HEK293 (cell line): ENCODE data around the gene MCU.

Experiments
- MYNN ChIP-seq: fragments of 450-650 bp; formaldehyde crosslinking; IDR thresholded peaks from 2 replicates; pipeline ENCODE4 v1.5.1; 2016; ENCODE audit warnings: missing biosample characterization, missing genetic modification characterization, borderline replicate concordance
- SP2 ChIP-seq: fragments of 450-650 bp; formaldehyde crosslinking; IDR thresholded peaks from 2 replicates; pipeline ENCODE4 v1.5.1; 2016; ENCODE audit warnings: missing biosample characterization, missing genetic modification characterization
- WT1 ChIP-seq: fragments of 450-650 bp; formaldehyde crosslinking; IDR thresholded peaks from 2 replicates; pipeline ENCODE4 v1.5.1; 2016; ENCODE audit warnings: missing biosample characterization, missing genetic modification characterization
- ZEB2 ChIP-seq: fragments of 450-650 bp; formaldehyde crosslinking; IDR thresholded peaks from 2 replicates; pipeline ENCODE4 v1.5.1; 2016; ENCODE audit warnings: missing biosample characterization, missing genetic modification characterization
- ZFP41 ChIP-seq: fragments of 450-650 bp; formaldehyde crosslinking; IDR thresholded peaks from 2 replicates; pipeline ENCODE4 v1.5.1; 2016; ENCODE audit warnings: missing biosample characterization, missing genetic modification characterization, borderline replicate concordance
- ZNF223 ChIP-seq: fragments of 450-650 bp; formaldehyde crosslinking; IDR thresholded peaks from 2 replicates; pipeline ENCODE4 v1.5.1; 2016; ENCODE audit warnings: missing biosample characterization, missing genetic modification characterization
- ZNF292 ChIP-seq: fragments of 450-650 bp; formaldehyde crosslinking; IDR thresholded peaks from 2 replicates; pipeline ENCODE4 v1.5.1; 2016; ENCODE audit warnings: low read depth, missing biosample characterization, missing genetic modification characterization, borderline replicate concordance
- ZNF302 ChIP-seq: fragments of 450-650 bp; formaldehyde crosslinking; IDR thresholded peaks from 2 replicates; pipeline ENCODE4 v1.5.1; 2016; ENCODE audit warnings: missing biosample characterization, missing genetic modification characterization, low read depth
- ZNF549 ChIP-seq: fragments of 450-650 bp; IDR thresholded peaks from 2 replicates; pipeline ENCODE4 v1.5.1; 2018; ENCODE audit warnings: missing biosample characterization, missing genetic modification characterization, mild to moderate bottlenecking, inconsistent platforms, moderate library complexity
- ZNF624 ChIP-seq: fragments of 450-650 bp; formaldehyde crosslinking; IDR thresholded peaks from 2 replicates; pipeline ENCODE4 v1.5.1; 2017; ENCODE audit warnings: missing biosample characterization, missing genetic modification characterization
- ZNF654 ChIP-seq: fragments of 450-650 bp; formaldehyde crosslinking; IDR thresholded peaks from 2 replicates; pipeline ENCODE4 v1.5.1; 2016; ENCODE audit warnings: low read depth, missing biosample characterization, missing genetic modification characterization
- ZNF701 ChIP-seq: fragments of 450-650 bp; formaldehyde crosslinking; IDR thresholded peaks from 2 replicates; pipeline ENCODE4 v1.5.1; 2016; ENCODE audit warnings: missing biosample characterization, missing genetic modification characterization
- TF ChIP-seq, protein P1 (sequence below): fragments of 450-650 bp; formaldehyde crosslinking; IDR thresholded peaks from 2 replicates; pipeline ENCODE4 v1.5.1; 2016; ENCODE audit warnings: missing biosample characterization, missing genetic modification characterization
- TF ChIP-seq, protein P2 (sequence below): fragments of 450-650 bp; formaldehyde crosslinking; IDR thresholded peaks from 2 replicates; pipeline ENCODE4 v1.5.1; 2017; ENCODE audit warnings: missing biosample characterization, missing genetic modification characterization
- TF ChIP-seq, protein P3 (sequence below): fragments of 450-650 bp; formaldehyde crosslinking; IDR thresholded peaks from 2 replicates; pipeline ENCODE4 v1.5.1; 2016; ENCODE audit warnings: missing biosample characterization, missing genetic modification characterization
- TF ChIP-seq, protein P4 (sequence below): fragments of 450-650 bp; formaldehyde crosslinking; IDR thresholded peaks from 2 replicates; pipeline ENCODE4 v1.5.1; 2016; ENCODE audit warnings: missing biosample characterization, missing genetic modification characterization
- TF ChIP-seq, protein P5 (sequence below): fragments of 450-650 bp; formaldehyde crosslinking; IDR thresholded peaks from 2 replicates; pipeline ENCODE4 v1.5.1; 2016; ENCODE audit warnings: missing biosample characterization, missing genetic modification characterization, borderline replicate concordance
- TF ChIP-seq, protein P6 (sequence below): fragments of 450-650 bp; formaldehyde crosslinking; IDR thresholded peaks from 2 replicates; pipeline ENCODE4 v1.5.1; 2016; ENCODE audit warnings: missing biosample characterization, missing genetic modification characterization, low read depth

MCU gene

DNA sequence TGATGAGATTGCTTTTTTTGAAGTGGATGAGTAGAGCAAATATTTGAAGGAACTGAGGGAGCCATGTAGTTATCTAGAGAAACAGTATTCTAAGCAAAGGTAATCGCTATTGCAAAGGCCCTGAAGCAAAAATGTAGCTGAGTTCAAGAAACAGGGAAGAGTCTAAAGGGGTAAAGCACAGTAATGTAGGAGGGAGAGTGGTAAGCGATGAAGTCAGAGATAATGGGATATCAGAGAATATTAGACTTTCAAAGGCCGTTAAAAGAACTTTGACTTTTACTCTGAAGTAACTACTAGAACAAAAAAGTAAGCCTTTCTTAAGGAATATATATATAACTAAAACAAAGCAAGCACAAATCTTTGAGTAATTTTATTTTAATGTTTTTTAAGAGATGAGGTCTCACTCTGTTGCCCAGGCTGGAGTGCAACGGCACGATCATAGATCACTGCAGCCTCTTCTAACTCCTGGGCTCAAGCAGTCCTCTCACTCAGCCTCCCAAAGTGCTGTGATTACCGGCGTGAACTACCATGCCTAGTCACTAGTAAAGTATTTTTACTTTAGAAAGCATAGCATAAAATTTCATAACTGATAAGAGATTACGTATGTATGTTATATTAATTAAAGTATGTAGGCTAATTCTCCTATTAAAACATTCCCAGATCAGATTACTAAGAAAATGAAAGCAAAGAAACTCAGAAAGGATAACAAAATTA is 139.9 kb downstream of the MCU start (continued):
- TF ChIP-seq, protein P1, sequence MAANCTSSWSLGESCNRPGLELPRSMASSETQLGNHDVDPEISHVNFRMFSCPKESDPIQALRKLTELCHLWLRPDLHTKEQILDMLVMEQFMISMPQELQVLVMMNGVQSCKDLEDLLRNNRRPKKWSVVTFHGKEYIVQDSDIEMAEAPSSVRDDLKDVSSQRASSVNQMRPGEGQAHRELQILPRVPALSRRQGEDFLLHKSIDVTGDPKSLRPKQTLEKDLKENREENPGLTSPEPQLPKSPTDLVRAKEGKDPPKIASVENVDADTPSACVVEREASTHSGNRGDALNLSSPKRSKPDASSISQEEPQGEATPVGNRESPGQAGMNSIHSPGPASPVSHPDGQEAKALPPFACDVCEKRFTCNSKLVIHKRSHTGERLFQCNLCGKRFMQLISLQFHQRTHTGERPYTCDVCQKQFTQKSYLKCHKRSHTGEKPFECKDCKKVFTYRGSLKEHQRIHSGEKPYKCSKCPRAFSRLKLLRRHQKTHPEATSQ (tag by site-specific recombination) = no peak
- TF ChIP-seq SP2 (tag by site-specific recombination) (no peak), ZNF302 (tag by site-specific recombination) (no peak), ZNF701 (no peak), ZFP41 (tag by site-specific recombination) (no peak), ZNF624 (tag by site-specific recombination) (no peak), WT1 (0 out of 2 replicates have a peak, but pooled peaks have one; percentile 7), ZEB2 (tag by site-specific recombination) (0 out of 2 replicates have a peak, but pooled peaks have one; percentile 19), ZNF223 (no peak), MYNN (tag by site-specific recombination) (peak; percentile 81), ZNF292 (no peak), ZNF654 (tag by site-specific recombination) (no peak), ZNF549 (tag by site-specific recombination) (no peak)
- TF ChIP-seq, protein P2, sequence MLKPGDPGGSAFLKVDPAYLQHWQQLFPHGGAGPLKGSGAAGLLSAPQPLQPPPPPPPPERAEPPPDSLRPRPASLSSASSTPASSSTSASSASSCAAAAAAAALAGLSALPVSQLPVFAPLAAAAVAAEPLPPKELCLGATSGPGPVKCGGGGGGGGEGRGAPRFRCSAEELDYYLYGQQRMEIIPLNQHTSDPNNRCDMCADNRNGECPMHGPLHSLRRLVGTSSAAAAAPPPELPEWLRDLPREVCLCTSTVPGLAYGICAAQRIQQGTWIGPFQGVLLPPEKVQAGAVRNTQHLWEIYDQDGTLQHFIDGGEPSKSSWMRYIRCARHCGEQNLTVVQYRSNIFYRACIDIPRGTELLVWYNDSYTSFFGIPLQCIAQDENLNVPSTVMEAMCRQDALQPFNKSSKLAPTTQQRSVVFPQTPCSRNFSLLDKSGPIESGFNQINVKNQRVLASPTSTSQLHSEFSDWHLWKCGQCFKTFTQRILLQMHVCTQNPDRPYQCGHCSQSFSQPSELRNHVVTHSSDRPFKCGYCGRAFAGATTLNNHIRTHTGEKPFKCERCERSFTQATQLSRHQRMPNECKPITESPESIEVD (tag by site-specific recombination) = peak; percentile 72
- TF ChIP-seq, protein P3, sequence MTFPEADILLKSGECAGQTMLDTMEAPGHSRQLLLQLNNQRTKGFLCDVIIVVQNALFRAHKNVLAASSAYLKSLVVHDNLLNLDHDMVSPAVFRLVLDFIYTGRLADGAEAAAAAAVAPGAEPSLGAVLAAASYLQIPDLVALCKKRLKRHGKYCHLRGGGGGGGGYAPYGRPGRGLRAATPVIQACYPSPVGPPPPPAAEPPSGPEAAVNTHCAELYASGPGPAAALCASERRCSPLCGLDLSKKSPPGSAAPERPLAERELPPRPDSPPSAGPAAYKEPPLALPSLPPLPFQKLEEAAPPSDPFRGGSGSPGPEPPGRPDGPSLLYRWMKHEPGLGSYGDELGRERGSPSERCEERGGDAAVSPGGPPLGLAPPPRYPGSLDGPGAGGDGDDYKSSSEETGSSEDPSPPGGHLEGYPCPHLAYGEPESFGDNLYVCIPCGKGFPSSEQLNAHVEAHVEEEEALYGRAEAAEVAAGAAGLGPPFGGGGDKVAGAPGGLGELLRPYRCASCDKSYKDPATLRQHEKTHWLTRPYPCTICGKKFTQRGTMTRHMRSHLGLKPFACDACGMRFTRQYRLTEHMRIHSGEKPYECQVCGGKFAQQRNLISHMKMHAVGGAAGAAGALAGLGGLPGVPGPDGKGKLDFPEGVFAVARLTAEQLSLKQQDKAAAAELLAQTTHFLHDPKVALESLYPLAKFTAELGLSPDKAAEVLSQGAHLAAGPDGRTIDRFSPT (tag by site-specific recombination) = no peak
- TF ChIP-seq, protein P4, sequence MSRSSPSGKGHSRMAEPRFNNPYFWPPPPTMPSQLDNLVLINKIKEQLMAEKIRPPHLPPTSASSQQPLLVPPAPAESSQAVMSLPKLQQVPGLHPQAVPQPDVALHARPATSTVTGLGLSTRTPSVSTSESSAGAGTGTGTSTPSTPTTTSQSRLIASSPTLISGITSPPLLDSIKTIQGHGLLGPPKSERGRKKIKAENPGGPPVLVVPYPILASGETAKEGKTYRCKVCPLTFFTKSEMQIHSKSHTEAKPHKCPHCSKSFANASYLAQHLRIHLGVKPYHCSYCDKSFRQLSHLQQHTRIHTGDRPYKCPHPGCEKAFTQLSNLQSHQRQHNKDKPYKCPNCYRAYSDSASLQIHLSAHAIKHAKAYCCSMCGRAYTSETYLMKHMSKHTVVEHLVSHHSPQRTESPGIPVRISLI (tag by site-specific recombination) = no peak
- TF ChIP-seq, protein P5, sequence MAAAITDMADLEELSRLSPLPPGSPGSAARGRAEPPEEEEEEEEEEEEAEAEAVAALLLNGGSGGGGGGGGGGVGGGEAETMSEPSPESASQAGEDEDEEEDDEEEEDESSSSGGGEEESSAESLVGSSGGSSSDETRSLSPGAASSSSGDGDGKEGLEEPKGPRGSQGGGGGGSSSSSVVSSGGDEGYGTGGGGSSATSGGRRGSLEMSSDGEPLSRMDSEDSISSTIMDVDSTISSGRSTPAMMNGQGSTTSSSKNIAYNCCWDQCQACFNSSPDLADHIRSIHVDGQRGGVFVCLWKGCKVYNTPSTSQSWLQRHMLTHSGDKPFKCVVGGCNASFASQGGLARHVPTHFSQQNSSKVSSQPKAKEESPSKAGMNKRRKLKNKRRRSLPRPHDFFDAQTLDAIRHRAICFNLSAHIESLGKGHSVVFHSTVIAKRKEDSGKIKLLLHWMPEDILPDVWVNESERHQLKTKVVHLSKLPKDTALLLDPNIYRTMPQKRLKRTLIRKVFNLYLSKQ (tag by site-specific recombination) = no peak
- TF ChIP-seq, protein P6, sequence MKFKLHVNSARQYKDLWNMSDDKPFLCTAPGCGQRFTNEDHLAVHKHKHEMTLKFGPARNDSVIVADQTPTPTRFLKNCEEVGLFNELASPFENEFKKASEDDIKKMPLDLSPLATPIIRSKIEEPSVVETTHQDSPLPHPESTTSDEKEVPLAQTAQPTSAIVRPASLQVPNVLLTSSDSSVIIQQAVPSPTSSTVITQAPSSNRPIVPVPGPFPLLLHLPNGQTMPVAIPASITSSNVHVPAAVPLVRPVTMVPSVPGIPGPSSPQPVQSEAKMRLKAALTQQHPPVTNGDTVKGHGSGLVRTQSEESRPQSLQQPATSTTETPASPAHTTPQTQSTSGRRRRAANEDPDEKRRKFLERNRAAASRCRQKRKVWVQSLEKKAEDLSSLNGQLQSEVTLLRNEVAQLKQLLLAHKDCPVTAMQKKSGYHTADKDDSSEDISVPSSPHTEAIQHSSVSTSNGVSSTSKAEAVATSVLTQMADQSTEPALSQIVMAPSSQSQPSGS (tag by site-specific recombination) = 0 out of 2 replicates have a peak, but pooled peaks have one; percentile 39
